OCI-LY7 (cell line): ENCODE results near the gene RNF214. TPM values are rescaled to one million over a fixed set of nuclear protein-coding genes. Genes with fewer than 3 reads are reported as not detected.

Experiments used
- BruUV-seq: library from RNA; stranded (reverse); fragments of 400-500 nt; replicated peaks from 2 replicates; lab custom pipeline; 2021; lab: Mats Ljungman, UMichigan
- CTCF ChIA-PET: fragments of 300-600 bp; sonication (Branson Sonifier 250); formaldehyde crosslinking; loops from one replicate; lab custom pipeline; 2022; ENCODE audit warnings: antibody characterized with exemption; ENCODE audit not compliant: unreplicated experiment; lab: Charles Lee
- POLR2A ChIA-PET: fragments of 300-600 bp; sonication (Branson Sonifier 250); formaldehyde crosslinking; loops from one replicate; lab custom pipeline; 2022; ENCODE audit warnings: antibody characterized with exemption; lab: Charles Lee
- DNase-seq: peaks from one replicate; pipeline ENCODE4 v3.0.0-alpha.2; 2015; ENCODE audit warnings: low spot score
- H2AFZ ChIP-seq: fragments of 200-600 bp; sonication (generic), shearing (Covaris generic); 2 replicates; pipeline ENCODE4 v1.6.1; 2014; ENCODE audit warnings: mild to moderate bottlenecking, antibody characterized with exemption, low read length, moderate library complexity
- H3K27ac ChIP-seq: fragments of 200-600 bp; sonication (generic); 2 replicates; pipeline ENCODE4 v1.5.1; 2014; ENCODE audit warnings: mixed run types, low read depth, mild to moderate bottlenecking, moderate library complexity, low read length, inconsistent platforms; ENCODE audit not compliant: poor library complexity, severe bottlenecking
- H3K36me3 ChIP-seq: fragments of 200-600 bp; sonication (generic); 2 replicates; pipeline ENCODE4 v1.6.1; 2014; ENCODE audit warnings: mild to moderate bottlenecking, antibody characterized with exemption, low read length, moderate library complexity, mixed read lengths; ENCODE audit not compliant: insufficient read depth
- H3K4me1 ChIP-seq: fragments of 200-600 bp; sonication (generic); 2 replicates; pipeline ENCODE4 v1.5.1; 2014; ENCODE audit warnings: mild to moderate bottlenecking, low read length; ENCODE audit not compliant: insufficient read depth, poor library complexity, severe bottlenecking
- H3K4me2 ChIP-seq: fragments of 200-600 bp; sonication (generic); 2 replicates; pipeline ENCODE4 v1.6.1; 2014; ENCODE audit warnings: mild to moderate bottlenecking, low read length
- H3K4me3 ChIP-seq: fragments of 200-600 bp; sonication (generic); 2 replicates; pipeline ENCODE4 v1.5.1; 2014; ENCODE audit warnings: mild to moderate bottlenecking, low read depth, low read length; ENCODE audit not compliant: poor library complexity, severe bottlenecking
- H3K79me2 ChIP-seq: fragments of 200-600 bp; sonication (generic); 2 replicates; pipeline ENCODE4 v1.6.1; 2016; ENCODE audit warnings: low read depth, mild to moderate bottlenecking, low read length, moderate library complexity, mixed read lengths; ENCODE audit not compliant: insufficient read depth
- H3K9me2 ChIP-seq: fragments of 200-600 bp; sonication (generic); 2 replicates; pipeline ENCODE4 v1.6.1; 2016; ENCODE audit warnings: mild to moderate bottlenecking, low read length, mixed read lengths; ENCODE audit not compliant: insufficient read depth
- H3K9me3 ChIP-seq: fragments of 200-600 bp; sonication (generic); 2 replicates; pipeline ENCODE4 v1.6.1; 2014; ENCODE audit warnings: mild to moderate bottlenecking, mixed run types, low read length, mixed read lengths
- H4K20me1 ChIP-seq: fragments of 200-600 bp; sonication (generic); 2 replicates; pipeline ENCODE4 v1.6.1; 2014; ENCODE audit warnings: mild to moderate bottlenecking, antibody characterized with exemption, low read length, moderate library complexity, mixed read lengths; ENCODE audit not compliant: insufficient read depth
- EZH2phosphoT487 ChIP-seq: fragments of 200-600 bp; sonication (generic); IDR thresholded peaks from 2 replicates; pipeline ENCODE4 v1.6.1; 2018; ENCODE audit warnings: low read depth, borderline replicate concordance, mild to moderate bottlenecking, mixed run types, antibody characterized with exemption, low read length, moderate library complexity, mixed read lengths
- intact Hi-C: fragments of 100-400 bp; cut with micrococcal nuclease; formaldehyde crosslinking; loops from one replicate; pipeline ENCODE4 v1.10.0; 2022; ENCODE audit not compliant: unreplicated experiment
- total RNA-seq, 2 experiments: library from RNA; depleted of rRNA in 1 of 2; stranded (reverse); fragments of >200 nt in 1 of 2; shearing (Covaris generic) in 1 of 2; gene quantifications; 2 replicates each; pipeline ENCODE4 v1.2.3, GENCODE V29; 2014 to 2022
- TF ChIP-seq, protein P1 (sequence below): fragments of 200-600 bp; sonication (generic); conservative IDR thresholded peaks from 2 replicates; pipeline ENCODE4 v1.5.1; 2014; ENCODE audit warnings: mild to moderate bottlenecking, antibody characterized with exemption, low read length, moderate library complexity, mixed read lengths

RNF214 gene
- total RNA-seq, 2 experiments from 2014 or later: 11.2 to 30.2 TPM

DNA sequence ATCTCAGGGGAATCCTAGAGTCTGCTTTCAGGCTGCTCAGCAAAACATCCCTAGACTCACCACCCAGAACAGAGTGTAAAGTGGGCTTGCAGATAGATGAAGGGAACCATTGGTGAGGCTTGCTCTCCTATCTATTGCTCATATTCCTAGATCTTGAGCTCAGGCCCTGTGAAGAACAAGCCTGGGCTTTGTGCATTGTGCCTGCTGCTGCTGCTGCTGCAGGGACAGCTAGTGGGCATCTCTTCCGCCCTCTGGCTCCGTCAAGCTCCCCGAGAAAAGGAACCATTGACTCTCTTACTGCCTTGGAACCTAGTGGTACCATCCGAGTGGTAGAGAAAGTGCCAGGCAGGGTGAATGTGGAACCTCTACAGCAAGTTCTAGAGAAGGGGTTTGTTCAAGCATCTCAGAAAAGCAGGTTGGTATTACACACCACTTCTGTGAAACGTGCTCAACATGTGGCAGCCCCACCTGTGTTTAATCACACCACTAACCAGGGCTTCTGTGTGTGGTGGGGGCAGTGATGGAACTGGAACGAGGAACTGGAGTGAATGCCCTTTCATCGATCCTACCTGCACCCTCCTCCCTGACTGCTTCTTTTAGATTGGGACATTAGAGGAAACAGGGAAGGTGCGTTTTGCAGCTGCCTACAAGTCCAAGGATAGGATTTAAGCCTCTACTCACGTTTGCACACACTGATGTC lies 63.1 kb downstream of the RNF214 start:
- Histone ChIP-seq H3K9me3 (no peaks in the 10 kb centered on the region), H3K79me2 (no peaks in the 10 kb centered on the region), H2AFZ (no peak overlapping the region), H3K4me1 (no peaks in the 10 kb centered on the region), H3K27ac (no peak overlapping the region), H4K20me1 (no peaks in the 10 kb centered on the region), H3K9me2 (no peaks in the 10 kb centered on the region), H3K4me3 (no peak overlapping the region), H3K36me3 (no peaks in the 10 kb centered on the region), H3K4me2 (no peak overlapping the region)
- intact Hi-C loops: no loop called here
- CTCF ChIA-PET: no interaction called here
- no TSS peak for BruUV-seq
- no peak for DNase-seq
- TF ChIP-seq, protein P1, sequence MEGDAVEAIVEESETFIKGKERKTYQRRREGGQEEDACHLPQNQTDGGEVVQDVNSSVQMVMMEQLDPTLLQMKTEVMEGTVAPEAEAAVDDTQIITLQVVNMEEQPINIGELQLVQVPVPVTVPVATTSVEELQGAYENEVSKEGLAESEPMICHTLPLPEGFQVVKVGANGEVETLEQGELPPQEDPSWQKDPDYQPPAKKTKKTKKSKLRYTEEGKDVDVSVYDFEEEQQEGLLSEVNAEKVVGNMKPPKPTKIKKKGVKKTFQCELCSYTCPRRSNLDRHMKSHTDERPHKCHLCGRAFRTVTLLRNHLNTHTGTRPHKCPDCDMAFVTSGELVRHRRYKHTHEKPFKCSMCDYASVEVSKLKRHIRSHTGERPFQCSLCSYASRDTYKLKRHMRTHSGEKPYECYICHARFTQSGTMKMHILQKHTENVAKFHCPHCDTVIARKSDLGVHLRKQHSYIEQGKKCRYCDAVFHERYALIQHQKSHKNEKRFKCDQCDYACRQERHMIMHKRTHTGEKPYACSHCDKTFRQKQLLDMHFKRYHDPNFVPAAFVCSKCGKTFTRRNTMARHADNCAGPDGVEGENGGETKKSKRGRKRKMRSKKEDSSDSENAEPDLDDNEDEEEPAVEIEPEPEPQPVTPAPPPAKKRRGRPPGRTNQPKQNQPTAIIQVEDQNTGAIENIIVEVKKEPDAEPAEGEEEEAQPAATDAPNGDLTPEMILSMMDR: no peak
- TF ChIP-seq EZH2phosphoT487: no peak
- POLR2A ChIA-PET: interaction anchor here (0.5 kb wide), 1 partner anchor 82 kb away, joined by 4 read pairs; no protein-coding TSS in a partner anchor

DNA sequence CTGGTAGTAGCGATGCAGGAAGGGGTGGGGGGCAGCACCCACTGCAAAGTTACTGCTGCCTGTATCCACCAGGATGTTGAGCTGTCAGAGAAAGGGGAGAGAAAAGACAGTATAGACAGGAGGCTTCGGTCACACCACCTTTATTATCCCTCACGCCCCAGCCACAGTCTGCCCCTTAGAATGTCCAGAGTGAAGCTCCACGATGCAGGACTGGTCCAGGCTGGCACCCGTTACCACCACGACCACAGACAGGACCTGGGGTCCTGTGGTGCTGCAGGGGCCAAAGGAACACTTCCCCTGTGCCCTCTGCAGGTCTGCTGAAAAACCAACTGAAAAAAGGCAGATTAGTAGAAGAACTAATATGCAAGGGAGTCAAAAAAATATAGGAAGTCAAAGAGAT lies 64.4 kb downstream of the RNF214 start:
- no TSS peak for BruUV-seq
- intact Hi-C loops: no loop called here
- DNase-seq: no peak
- Histone ChIP-seq H3K36me3 (no peaks in the 10 kb centered on the region), H3K4me3 (no peak overlapping the region), H3K4me2 (no peak overlapping the region), H3K79me2 (no peaks in the 10 kb centered on the region), H3K4me1 (no peaks in the 10 kb centered on the region), H4K20me1 (no peaks in the 10 kb centered on the region), H3K9me3 (no peaks in the 10 kb centered on the region), H3K27ac (no peak overlapping the region), H2AFZ (no peak overlapping the region), H3K9me2 (no peaks in the 10 kb centered on the region)
- POLR2A ChIA-PET: no interaction called here
- CTCF ChIA-PET: no interaction called here
- TF ChIP-seq, protein P1: no peak
- no peak for TF ChIP-seq EZH2phosphoT487

DNA sequence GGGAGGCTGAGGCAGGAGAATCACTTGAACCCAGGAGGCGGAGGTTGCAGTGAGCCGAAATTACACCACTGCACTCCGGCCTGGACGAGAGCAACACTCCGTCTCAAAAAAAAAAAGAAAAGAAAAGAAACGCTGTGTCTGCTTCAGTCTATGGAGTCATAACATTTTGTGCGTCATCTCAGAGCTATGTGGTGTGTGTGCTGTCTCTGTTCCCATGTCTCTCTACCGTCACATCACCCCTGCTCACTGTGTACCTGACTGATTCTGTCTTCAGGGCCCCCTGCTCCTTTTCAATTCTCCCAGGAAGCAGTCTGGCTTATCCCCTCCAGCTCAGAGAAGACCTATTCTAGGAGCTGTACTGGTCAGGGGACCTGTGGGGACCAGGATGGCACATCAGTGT lies 65.7 kb downstream of the RNF214 start:
- H3K4me1 ChIP-seq: no peaks in the 10 kb centered on the region
- no peak for TF ChIP-seq EZH2phosphoT487
- TF ChIP-seq, protein P1: no peak
- H4K20me1 ChIP-seq: no peaks in the 10 kb centered on the region
- H3K27ac ChIP-seq: no peak overlapping the region
- no peak overlapping the region for H3K4me3 ChIP-seq
- CTCF ChIA-PET: no interaction called here
- intact Hi-C loops: no loop called here
- BruUV-seq: no TSS peak
- H3K9me2 ChIP-seq: no peaks in the 10 kb centered on the region
- H3K36me3 ChIP-seq: no peaks in the 10 kb centered on the region
- no peak overlapping the region for H3K4me2 ChIP-seq
- no peaks in the 10 kb centered on the region for H3K9me3 ChIP-seq
- H3K79me2 ChIP-seq: no peaks in the 10 kb centered on the region
- DNase-seq: no peak
- POLR2A ChIA-PET: interaction anchor here (0.6 kb wide), 1 partner anchor 601 kb away, joined by 3 read pairs; no protein-coding TSS in a partner anchor
- no peak overlapping the region for H2AFZ ChIP-seq
